ENCODE data around the gene CHI3L1. TPM values are rescaled to one million over a fixed set of nuclear protein-coding genes. Genes with fewer than 3 reads are reported as not detected.

Gene CHI3L1
- total RNA-seq, 2 donors from 2014 or later = 0.85 to 9.4 TPM

DNA sequence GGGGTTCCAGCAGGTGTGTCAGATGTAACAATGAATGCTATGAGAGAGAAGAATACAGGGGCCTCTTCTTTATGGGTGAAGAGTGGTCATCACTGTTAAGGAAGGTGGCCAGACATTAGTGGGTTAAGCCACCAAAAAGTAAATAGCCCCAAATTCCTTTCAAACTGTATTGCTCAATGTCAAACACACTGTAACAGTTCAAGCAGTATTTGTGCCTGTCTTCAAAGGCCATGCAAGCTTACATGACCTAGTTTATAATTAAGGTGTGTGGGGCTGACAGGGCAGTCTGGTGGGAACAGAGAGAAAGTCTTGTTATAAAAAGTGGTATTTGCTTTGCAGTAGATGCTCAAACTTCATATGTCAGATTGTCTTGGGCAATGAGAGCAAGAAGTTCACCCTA is 24.5 kb upstream of the CHI3L1 start:
- no peak for TF ChIP-seq CTCF (IDR thresholded peaks at IDR 0.05)
- H3K9me3 ChIP-seq = no peaks in the 10 kb centered on the region
- H3K4me3 ChIP-seq = no peak overlapping the region
- no peaks in the 10 kb centered on the region for H3K4me1 ChIP-seq
- H3K27ac ChIP-seq = no peak overlapping the region
- no peaks in the 10 kb centered on the region for H3K27me3 ChIP-seq
- no peaks in the 10 kb centered on the region for H3K36me3 ChIP-seq
- no peak for DNase-seq (ENCODE audit: low spot score)

- Histone ChIP-seq H3K36me3 (no peaks in the 10 kb centered on the region), H3K27ac (no peak overlapping the region), H3K4me3 (no peak overlapping the region), H3K9me3 (no peaks in the 10 kb centered on the region), H3K4me1 (no peaks in the 10 kb centered on the region), H3K27me3 (no peaks in the 10 kb centered on the region)
- no peak for DNase-seq (ENCODE audit: low spot score)
- no peak for TF ChIP-seq CTCF (IDR thresholded peaks at IDR 0.05)
Measured at GRCh38 chr1:203210350-203210749, 23.8 kb upstream of the CHI3L1 start.

GRCh38 chr1:203208181-203208580 is 21.7 kb upstream of the CHI3L1 start:
- no peaks in the 10 kb centered on the region for H3K27me3 ChIP-seq
- peaks cover 0 to 1% of the 10 kb centered on the region in 2 donors for H3K4me1 ChIP-seq
- DNase-seq (ENCODE audit: low spot score) = no peak
- no peaks in the 10 kb centered on the region for H3K9me3 ChIP-seq
- no peak for TF ChIP-seq CTCF (IDR thresholded peaks at IDR 0.05)
- H3K36me3 ChIP-seq = no peaks in the 10 kb centered on the region
- no peak overlapping the region for H3K27ac ChIP-seq
- H3K4me3 ChIP-seq = no peak overlapping the region

- Histone ChIP-seq H3K4me1 (peaks cover 0 to 5% of the 10 kb centered on the region in 2 donors), H3K27ac (no peak overlapping the region), H3K4me3 (no peak overlapping the region), H3K36me3 (no peaks in the 10 kb centered on the region), H3K27me3 (no peaks in the 10 kb centered on the region), H3K9me3 (no peaks in the 10 kb centered on the region)
- no peak for TF ChIP-seq CTCF (IDR thresholded peaks at IDR 0.05)
- DNase-seq (ENCODE audit: low spot score) = no peak
Measured at GRCh38 chr1:203207751-203208150, 21.2 kb upstream of the CHI3L1 start.

GRCh38 chr1:203206129-203206687 is 19.7 kb upstream of the CHI3L1 start:
- Histone ChIP-seq H3K4me3 (no peak overlapping the region), H3K4me1 (peaks cover 0 to 9% of the 10 kb centered on the region in 2 donors), H3K27me3 (no peaks in the 10 kb centered on the region), H3K36me3 (no peaks in the 10 kb centered on the region), H3K9me3 (no peaks in the 10 kb centered on the region), H3K27ac (no peak overlapping the region)
- DNase-seq (ENCODE audit: low spot score) = no peak
- TF ChIP-seq CTCF (IDR thresholded peaks at IDR 0.05) = no peak

GRCh38 chr1:203204756-203205155 is 18.3 kb upstream of the CHI3L1 start:
- H3K27ac ChIP-seq = no peak overlapping the region
- no peak for DNase-seq (ENCODE audit: low spot score)
- H3K9me3 ChIP-seq = no peaks in the 10 kb centered on the region
- no peak for TF ChIP-seq CTCF (IDR thresholded peaks at IDR 0.05)
- no peak overlapping the region for H3K4me3 ChIP-seq
- no peaks in the 10 kb centered on the region for H3K36me3 ChIP-seq
- peaks cover 0 to 24% of the 10 kb centered on the region in 2 donors for H3K4me1 ChIP-seq
- no peaks in the 10 kb centered on the region for H3K27me3 ChIP-seq
